Neutrophil (primary cell): ENCODE data around the gene UGT1A5.
"Not testable (repeated sequence)": the region's sequence is repeated elsewhere in the genome, so short reads cannot be mapped to it uniquely, and the experiment has no call there.

Experiments used
- H3K27ac ChIP-seq: fragments of 200-600 bp; sonication (generic); 2 replicates; pipeline ENCODE4 v1.5.1; 2016; ENCODE audit warnings: mild to moderate bottlenecking, moderate library complexity
- H3K27me3 ChIP-seq: fragments of 200-600 bp; sonication (generic); 2 replicates; pipeline ENCODE4 v1.6.0; 2016; ENCODE audit warnings: mild to moderate bottlenecking
- H3K36me3 ChIP-seq: fragments of 200-600 bp; sonication (generic); 2 replicates; pipeline ENCODE4 v1.5.1; 2017
- H3K4me1 ChIP-seq, 2 experiments: fragments of 200-600 bp in 1 of 2; sonication (generic) in 1 of 2; 1 replicate in 1 of 2; 2 replicates in 1 of 2; pipeline versions ENCODE4 v1.5.1 to v1.6.1; 2013 to 2016; ENCODE audit warnings: low read depth in 1 of 2, low read length in 1 of 2, mild to moderate bottlenecking in 1 of 2, moderate library complexity in 1 of 2; ENCODE audit not compliant: control insufficient read depth in 1 of 2, insufficient read depth in 1 of 2
- H3K4me3 ChIP-seq, 2 experiments: fragments of 200-600 bp in 1 of 2; sonication (generic) in 1 of 2; 1 replicate in 1 of 2; 2 replicates in 1 of 2; pipeline ENCODE4 v1.5.1; 2013 to 2016; ENCODE audit warnings: low read depth in 1 of 2, low read length in 1 of 2, mild to moderate bottlenecking in 1 of 2, moderate library complexity in 1 of 2
- H3K9me3 ChIP-seq: fragments of 200-600 bp; sonication (generic); 2 replicates; pipeline ENCODE4 v1.5.1; 2016
- TF ChIP-seq, protein P1 (sequence below): fragments of 200-600 bp; sonication (generic); IDR thresholded peaks from 2 replicates; pipeline ENCODE4 v1.5.1; 2016; ENCODE audit warnings: antibody characterized with exemption

UGT1A5 gene

DNA sequence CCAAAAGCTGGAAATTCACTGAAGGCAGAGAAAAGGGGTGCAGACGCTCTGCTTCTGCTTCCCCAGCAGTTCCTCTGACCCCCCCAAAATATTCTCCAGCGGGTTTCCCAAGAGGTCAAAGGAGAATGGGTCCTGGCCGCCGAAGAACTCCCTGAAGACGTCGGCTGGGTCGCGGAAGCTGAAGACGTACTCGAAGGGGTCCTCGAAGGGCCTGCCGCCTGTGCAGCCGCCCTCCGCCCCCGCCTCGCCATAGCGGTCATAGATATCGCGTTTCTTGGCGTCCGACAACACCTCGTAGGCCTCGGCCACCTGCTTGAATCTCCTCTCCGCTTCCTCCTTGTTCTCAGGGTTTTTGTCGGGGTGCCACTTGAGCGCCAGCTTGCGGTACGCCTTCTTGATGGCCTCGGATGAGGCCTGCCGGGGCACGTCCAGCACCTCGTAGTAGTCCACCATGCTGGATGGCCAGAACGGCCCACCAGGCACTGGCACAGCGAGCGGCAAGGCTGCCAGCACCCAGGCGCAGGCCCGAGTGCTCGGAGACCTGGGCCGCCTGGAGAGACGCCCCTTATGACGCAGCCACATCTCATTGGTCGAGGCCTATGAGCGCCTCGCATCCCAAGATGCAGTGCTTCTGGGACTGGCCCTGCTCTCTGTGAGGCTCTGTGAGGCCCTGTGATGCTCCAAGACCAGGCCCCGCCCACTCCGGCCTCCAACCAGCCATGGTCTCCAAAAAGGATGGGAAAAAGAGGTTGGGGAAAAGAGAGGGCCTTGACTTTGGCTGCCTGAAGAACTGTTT lies 31.0 kb downstream of the UGT1A5 start:
- Histone ChIP-seq H3K27ac (no peak overlapping the region), H3K27me3 (no peaks in the 10 kb centered on the region), H3K4me3 (no peak overlapping the region), H3K36me3 (no peaks in the 10 kb centered on the region), H3K9me3 (no peaks in the 10 kb centered on the region), H3K4me1 (no peaks in the 10 kb centered on the region)
- TF ChIP-seq, protein P1, sequence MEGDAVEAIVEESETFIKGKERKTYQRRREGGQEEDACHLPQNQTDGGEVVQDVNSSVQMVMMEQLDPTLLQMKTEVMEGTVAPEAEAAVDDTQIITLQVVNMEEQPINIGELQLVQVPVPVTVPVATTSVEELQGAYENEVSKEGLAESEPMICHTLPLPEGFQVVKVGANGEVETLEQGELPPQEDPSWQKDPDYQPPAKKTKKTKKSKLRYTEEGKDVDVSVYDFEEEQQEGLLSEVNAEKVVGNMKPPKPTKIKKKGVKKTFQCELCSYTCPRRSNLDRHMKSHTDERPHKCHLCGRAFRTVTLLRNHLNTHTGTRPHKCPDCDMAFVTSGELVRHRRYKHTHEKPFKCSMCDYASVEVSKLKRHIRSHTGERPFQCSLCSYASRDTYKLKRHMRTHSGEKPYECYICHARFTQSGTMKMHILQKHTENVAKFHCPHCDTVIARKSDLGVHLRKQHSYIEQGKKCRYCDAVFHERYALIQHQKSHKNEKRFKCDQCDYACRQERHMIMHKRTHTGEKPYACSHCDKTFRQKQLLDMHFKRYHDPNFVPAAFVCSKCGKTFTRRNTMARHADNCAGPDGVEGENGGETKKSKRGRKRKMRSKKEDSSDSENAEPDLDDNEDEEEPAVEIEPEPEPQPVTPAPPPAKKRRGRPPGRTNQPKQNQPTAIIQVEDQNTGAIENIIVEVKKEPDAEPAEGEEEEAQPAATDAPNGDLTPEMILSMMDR = no peak

DNA sequence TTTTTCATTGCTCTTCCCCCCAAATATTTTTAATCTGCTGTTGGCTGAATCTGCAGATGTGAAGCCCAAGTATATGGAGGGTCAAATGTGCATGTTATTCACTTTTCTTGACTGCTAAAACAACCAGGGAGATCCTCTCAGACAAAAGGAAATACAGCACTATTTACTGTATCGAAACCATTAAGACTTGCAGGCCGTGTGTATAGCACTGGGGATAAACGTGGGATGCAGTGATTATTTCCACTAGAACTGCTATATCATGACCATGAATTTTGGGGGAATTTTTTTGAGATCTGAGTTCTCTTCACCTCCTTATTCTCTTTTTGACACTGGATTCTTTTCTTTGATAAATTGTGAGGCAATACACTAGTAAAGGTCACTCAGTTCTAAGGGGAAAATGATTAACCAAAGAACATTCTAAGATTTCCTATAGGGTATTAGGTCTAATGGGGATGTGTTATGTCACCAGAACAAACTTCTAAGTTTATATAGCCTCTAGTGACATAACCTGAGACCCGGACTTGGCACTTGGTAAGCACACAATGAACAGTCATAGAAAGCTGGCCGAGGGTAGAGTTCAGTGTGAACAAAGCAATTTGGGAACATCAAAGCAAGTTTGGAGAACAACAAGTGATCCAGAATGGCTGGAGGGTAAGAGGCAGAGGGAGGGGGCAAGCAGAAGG lies 32.5 kb downstream of the UGT1A5 start:
- H3K36me3 ChIP-seq = no peaks in the 10 kb centered on the region
- TF ChIP-seq, protein P1 = no peak
- H3K4me3 ChIP-seq = no peak overlapping the region

GRCh38 chr2:233745838-233746237 lies 33.1 kb downstream of the UGT1A5 start:
- H3K4me3 ChIP-seq, H3K36me3 ChIP-seq, H3K9me3 ChIP-seq, H3K27me3 ChIP-seq, H3K4me1 ChIP-seq, H3K27ac ChIP-seq: not testable (repeated sequence)

More for the DNA sequence above, 32.5 kb downstream of the UGT1A5 start:
- H3K27me3 ChIP-seq = no peaks in the 10 kb centered on the region
- no peaks in the 10 kb centered on the region for H3K9me3 ChIP-seq
- no peaks in the 10 kb centered on the region for H3K4me1 ChIP-seq
- no peak overlapping the region for H3K27ac ChIP-seq

DNA sequence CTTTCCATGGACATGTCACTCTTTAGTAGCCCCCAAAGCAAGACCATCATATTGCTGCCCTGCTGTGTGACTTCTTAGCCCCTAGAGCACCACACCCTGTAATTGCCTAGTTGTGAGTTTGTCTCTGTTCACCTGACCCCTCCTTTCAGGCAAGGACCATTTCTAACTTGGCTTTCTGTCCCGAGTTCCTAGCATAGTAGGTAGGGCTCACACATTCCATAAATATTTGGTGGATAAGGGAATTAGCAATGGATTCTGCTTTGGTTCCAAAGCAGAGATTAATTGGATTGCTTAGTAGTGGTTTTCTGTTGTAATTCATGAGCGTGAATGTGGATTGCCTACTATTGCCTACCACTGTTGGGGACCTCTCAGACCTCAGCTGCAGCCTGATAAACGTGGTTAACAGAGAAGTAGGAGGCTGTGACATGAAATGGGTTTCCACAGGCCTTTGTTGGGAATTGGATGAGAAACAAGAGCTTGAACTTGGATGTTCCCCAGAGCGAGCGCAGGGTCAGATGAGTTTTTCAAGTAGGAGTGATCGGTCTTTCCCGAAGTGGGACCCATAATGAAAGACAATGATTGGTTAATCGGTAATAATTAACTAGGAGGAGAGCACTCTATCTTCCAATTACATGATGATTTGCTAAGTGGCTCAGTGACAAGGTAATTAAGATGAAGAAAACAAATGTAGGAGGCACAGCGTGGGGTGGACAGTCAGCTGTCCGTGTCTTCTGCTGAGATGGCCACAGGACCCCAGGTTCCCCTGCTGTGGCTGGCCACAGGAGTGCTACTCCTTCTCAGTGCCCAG lies 34.0 kb downstream of the UGT1A5 start:
- H3K36me3 ChIP-seq = no peaks in the 10 kb centered on the region
- H3K27ac ChIP-seq = no peak overlapping the region
- H3K4me1 ChIP-seq = no peaks in the 10 kb centered on the region
- TF ChIP-seq, protein P1 = no peak
- H3K9me3 ChIP-seq = no peaks in the 10 kb centered on the region
- no peaks in the 10 kb centered on the region for H3K27me3 ChIP-seq
- no peak overlapping the region for H3K4me3 ChIP-seq

DNA sequence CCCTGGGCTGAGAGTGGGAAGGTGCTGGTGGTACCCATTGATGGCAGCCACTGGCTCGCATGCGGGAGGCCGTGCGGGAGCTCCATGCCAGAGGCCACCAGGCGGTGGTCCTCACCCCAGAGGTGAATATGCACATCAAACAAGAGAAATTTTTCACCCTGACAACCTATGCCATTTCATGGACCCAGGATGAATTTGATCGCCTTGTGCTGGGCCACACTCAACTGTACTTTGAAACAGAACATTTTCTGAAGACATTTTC lies 34.5 kb downstream of the UGT1A5 start:
- H3K9me3 ChIP-seq = no peaks in the 10 kb centered on the region
- no peaks in the 10 kb centered on the region for H3K27me3 ChIP-seq
- TF ChIP-seq, protein P1 = no peak
- H3K4me1 ChIP-seq = no peaks in the 10 kb centered on the region
- no peaks in the 10 kb centered on the region for H3K36me3 ChIP-seq
- H3K27ac ChIP-seq = no peak overlapping the region
- H3K4me3 ChIP-seq = no peak overlapping the region

GRCh38 chr2:233750689-233751088 lies 38.0 kb downstream of the UGT1A5 start:
- not testable (repeated sequence) for H3K4me3 ChIP-seq, H3K4me1 ChIP-seq, H3K27me3 ChIP-seq, H3K36me3 ChIP-seq, H3K27ac ChIP-seq, H3K9me3 ChIP-seq

GRCh38 chr2:233751212-233752009 lies 38.7 kb downstream of the UGT1A5 start:
- not testable (repeated sequence) for H3K27me3 ChIP-seq, H3K9me3 ChIP-seq, H3K36me3 ChIP-seq, H3K27ac ChIP-seq, H3K4me3 ChIP-seq, H3K4me1 ChIP-seq
